Kidney (tissue), 14 donors: Measurements from ENCODE around the gene NECAB3. TPM values are rescaled to one million over a fixed set of nuclear protein-coding genes. Genes with fewer than 3 reads are reported as not detected.

ENCODE experiments used
- DNase-seq, 5 donors: peaks; one replicate each; pipeline ENCODE4 v3.0.0-alpha.2; 2013 to 2020
- FAIRE-seq: peaks from 2 replicates; lab custom pipeline; 2012; peaks lifted over from hg19 to GRCh38; lab: Jason Lieb, UNC
- H3K27ac ChIP-seq, 2 donors: one replicate each; pipeline ENCODE4 v1.7.0; 2013; ENCODE audit warnings: low read depth in 2 of 2, low read length in 2 of 2, inconsistent platforms in 1 of 2
- H3K27me3 ChIP-seq: one replicate; pipeline ENCODE4 v1.7.1; 2013; ENCODE audit warnings: low read length, inconsistent platforms; ENCODE audit not compliant: control insufficient read depth, insufficient read depth
- H3K36me3 ChIP-seq, 3 donors: one replicate each; pipeline versions ENCODE4 v1.7.0 to v1.7.1; 2013; ENCODE audit warnings: low read length in 3 of 3, control low read depth in 1 of 3, inconsistent platforms in 1 of 3; ENCODE audit not compliant: insufficient read depth in 3 of 3, control insufficient read depth in 2 of 3
- H3K4me1 ChIP-seq, 3 donors: one replicate each; pipeline versions ENCODE4 v1.7.0 to v1.7.1; 2013; ENCODE audit warnings: low read length in 3 of 3, inconsistent platforms in 1 of 3, low read depth in 1 of 3; ENCODE audit not compliant: control insufficient read depth in 2 of 3, insufficient read depth in 2 of 3
- H3K4me3 ChIP-seq, 3 donors: one replicate each; pipeline versions ENCODE4 v1.7.0 to v1.8.1; 2013; ENCODE audit warnings: low read length in 3 of 3, control low read depth in 1 of 3, inconsistent platforms in 1 of 3
- H3K9ac ChIP-seq, 3 donors: one replicate each; pipeline versions ENCODE4 v1.7.0 to v1.7.1; 2013; ENCODE audit warnings: low read length in 3 of 3, control low read depth in 1 of 3, inconsistent platforms in 1 of 3
- H3K9me3 ChIP-seq, 3 donors: one replicate each; pipeline versions ENCODE4 v1.7.0 to v1.7.1; 2013; ENCODE audit warnings: low read length in 3 of 3, control low read depth in 1 of 3, inconsistent platforms in 1 of 3; ENCODE audit not compliant: control insufficient read depth in 2 of 3, insufficient read depth in 1 of 3
- intact Hi-C: fragments of 100-400 bp; cut with DNase I; formaldehyde crosslinking; loops from one replicate; pipeline ENCODE4 v1.11.1; 2022
- polyA plus RNA-seq: library from polyadenylated mRNA; stranded (reverse); fragments of 350-450 nt; fragmentation: Illumina TruSeq; extraction: RNeasy Lipid Tissue Mini Kit (QIAGEN cat#74804); gene quantifications from one replicate; pipeline ENCODE4 v1.2.3, GENCODE V29; 2014; ENCODE audit warnings: low read depth, low replicate concordance; ENCODE audit not compliant: insufficient read depth
- total RNA-seq: library from RNA; stranded (reverse); fragmentation: NEBNext Ultra II Directional; extraction: Animal tissue kit (Norgen Biotek cat#: 25700); gene quantifications from one replicate; pipeline ENCODE4 v1.2.1, GENCODE V29; 2021
- TF ChIP-seq, protein P1 (sequence below): IDR thresholded peaks from 3 replicates; pipeline ENCODE4 v1.5.1; 2012; ENCODE audit warnings: mild to moderate bottlenecking, moderate library complexity, borderline replicate concordance; ENCODE audit not compliant: insufficient read depth; ENCODE audit errors: extremely low read depth
- donor health status: control.
- donor health status: control.
- donor health status: control.
- donor health status: control.
- donor health status: control.
- donor health status: DM: yes; HTN: yes; CAD: no.
- donor health status: Normal renal cell carcinoma (clear cell type).

Gene NECAB3
- total and polyA plus RNA-seq, 2 donors from 2014 or later, result 19.7 to 35.6 TPM

DNA sequence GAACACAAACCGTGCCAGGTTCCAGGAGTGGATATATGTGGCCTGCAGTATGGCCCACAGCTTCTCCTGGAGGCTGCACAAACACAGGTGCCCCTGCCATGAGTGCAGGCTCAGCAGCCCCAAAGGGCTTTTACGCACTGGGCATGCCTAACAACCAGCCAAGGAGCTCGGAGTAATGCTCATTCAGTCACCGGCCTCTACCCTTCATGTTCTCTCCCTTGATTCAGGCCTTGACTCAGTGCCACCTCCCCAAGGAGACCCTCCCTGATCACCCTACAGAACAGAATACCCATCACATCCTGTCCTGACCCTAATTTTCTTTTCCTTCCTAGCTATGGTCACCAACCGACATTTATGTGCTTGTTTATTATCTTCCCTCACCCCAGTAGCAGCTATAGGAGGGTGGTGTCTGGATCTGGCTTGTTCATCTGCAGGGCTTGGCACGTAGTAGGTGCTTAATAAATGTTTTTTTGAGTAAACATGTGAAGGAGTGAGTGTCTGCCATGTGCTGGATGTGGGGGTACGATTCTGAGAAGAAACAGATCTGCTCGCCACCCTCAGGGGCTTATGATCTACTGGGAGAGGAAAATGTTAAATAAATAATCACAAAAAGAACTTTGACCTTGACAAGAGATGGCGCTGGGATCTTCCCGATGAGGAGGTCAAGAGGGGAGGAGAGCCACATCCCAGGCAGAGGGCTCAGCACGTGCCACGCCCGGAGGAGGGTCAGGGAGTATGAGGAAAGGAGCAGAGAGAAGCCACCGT lies 36.6 kb upstream of the NECAB3 start:
- H3K36me3 ChIP-seq, result peaks cover 0 to 22% (median 15%) of the 10 kb centered on the region in 3 donors
- intact Hi-C loops, result no loop called here
- FAIRE-seq, result no peak

DNA sequence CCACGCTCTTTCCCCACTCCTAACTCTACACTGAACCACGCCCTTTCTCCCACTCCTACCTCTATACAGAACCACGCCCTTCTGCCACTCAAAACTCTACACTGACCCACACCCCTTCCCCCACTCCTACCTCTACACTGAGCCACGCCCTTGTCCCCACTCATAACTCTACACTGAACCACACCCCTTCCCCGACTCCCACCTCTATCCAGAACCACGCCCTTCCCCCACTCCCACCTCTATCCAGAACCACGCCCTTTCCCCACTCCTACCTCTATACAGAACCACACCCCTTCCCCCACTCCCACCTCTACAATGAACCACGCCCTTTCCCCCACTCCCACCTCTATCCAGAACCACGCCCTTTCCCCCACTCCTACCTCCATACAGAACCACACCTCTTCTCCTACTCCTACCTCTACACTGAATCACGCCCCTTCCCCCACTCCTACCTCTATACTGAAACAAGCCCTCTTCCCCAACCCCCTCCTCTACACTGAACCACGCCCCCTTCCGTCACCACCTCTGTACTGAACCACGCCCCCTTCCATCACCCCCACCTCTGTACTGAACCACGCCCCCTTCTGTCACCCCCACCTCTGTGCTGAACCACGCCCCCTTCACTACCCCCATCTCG lies 35.8 kb upstream of the NECAB3 start:
- intact Hi-C loops, result no loop called here
- no peak for DNase-seq
- Histone ChIP-seq H3K9me3 (no peaks in the 10 kb centered on the region), H3K9ac (no peak overlapping the region), H3K4me3 (no peak overlapping the region), H3K27me3 (no peaks in the 10 kb centered on the region), H3K36me3 (peaks cover 0 to 22% (median 15%) of the 10 kb centered on the region in 3 donors), H3K27ac (no peak overlapping the region), H3K4me1 (no peaks in the 10 kb centered on the region)
- no peak for FAIRE-seq
- TF ChIP-seq, protein P1, sequence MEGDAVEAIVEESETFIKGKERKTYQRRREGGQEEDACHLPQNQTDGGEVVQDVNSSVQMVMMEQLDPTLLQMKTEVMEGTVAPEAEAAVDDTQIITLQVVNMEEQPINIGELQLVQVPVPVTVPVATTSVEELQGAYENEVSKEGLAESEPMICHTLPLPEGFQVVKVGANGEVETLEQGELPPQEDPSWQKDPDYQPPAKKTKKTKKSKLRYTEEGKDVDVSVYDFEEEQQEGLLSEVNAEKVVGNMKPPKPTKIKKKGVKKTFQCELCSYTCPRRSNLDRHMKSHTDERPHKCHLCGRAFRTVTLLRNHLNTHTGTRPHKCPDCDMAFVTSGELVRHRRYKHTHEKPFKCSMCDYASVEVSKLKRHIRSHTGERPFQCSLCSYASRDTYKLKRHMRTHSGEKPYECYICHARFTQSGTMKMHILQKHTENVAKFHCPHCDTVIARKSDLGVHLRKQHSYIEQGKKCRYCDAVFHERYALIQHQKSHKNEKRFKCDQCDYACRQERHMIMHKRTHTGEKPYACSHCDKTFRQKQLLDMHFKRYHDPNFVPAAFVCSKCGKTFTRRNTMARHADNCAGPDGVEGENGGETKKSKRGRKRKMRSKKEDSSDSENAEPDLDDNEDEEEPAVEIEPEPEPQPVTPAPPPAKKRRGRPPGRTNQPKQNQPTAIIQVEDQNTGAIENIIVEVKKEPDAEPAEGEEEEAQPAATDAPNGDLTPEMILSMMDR, result no peak

More for the DNA sequence above, 36.6 kb upstream of the NECAB3 start:
- Histone ChIP-seq H3K9ac (no peak overlapping the region), H3K4me3 (no peak overlapping the region), H3K27me3 (no peaks in the 10 kb centered on the region), H3K9me3 (no peaks in the 10 kb centered on the region), H3K4me1 (no peaks in the 10 kb centered on the region), H3K27ac (no peak overlapping the region)
- TF ChIP-seq, protein P1, result no peak
- no peak for DNase-seq

DNA sequence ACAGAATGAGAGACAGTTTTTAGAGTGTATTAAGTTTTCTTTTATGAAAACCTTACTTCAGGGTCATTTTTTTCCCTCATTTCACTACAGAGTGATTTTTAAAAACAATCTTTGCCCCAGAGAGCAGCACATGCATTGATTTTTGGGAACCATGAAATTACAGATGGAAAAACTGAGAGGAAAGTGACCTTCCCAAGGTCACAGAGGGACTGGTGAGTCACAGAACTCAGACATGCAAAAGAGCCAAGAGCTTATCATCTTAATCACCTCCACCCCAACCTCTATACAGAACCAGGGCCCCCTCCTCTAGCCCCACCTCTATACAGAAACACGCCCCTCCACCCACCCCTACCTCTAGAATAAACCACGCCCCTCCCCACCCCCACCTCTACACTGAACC lies 35.2 kb upstream of the NECAB3 start:
- Histone ChIP-seq H3K27me3 (no peaks in the 10 kb centered on the region), H3K27ac (no peak overlapping the region), H3K9ac (no peak overlapping the region), H3K4me1 (no peaks in the 10 kb centered on the region), H3K9me3 (no peaks in the 10 kb centered on the region), H3K4me3 (no peak overlapping the region), H3K36me3 (peaks cover 0 to 22% (median 15%) of the 10 kb centered on the region in 3 donors)
- DNase-seq, result no peak
- TF ChIP-seq, protein P1, result no peak
- no peak for FAIRE-seq
- intact Hi-C loops, result no loop called here
